Calu3 (cell line): ENCODE results near the gene CAPN9. TPM values are rescaled to one million over a fixed set of nuclear protein-coding genes. Genes with fewer than 3 reads are reported as not detected.

ENCODE experiments used
- BruUV-seq: library from RNA; stranded (reverse); fragments of 400-500 nt; replicated peaks from 2 replicates; lab custom pipeline; 2021; lab: Mats Ljungman, UMichigan
- CTCF ChIA-PET: fragments of 300-600 bp; sonication (Branson Sonifier 250); formaldehyde crosslinking; loops from one replicate; lab custom pipeline; 2022; ENCODE audit warnings: antibody characterized with exemption; lab: Charles Lee
- DNase-seq: peaks from one replicate; pipeline ENCODE4 v3.0.0; 2022
- H3K27ac Mint-ChIP-seq: one replicate; pipeline ENCODE4 v1.8.0; 2022; ENCODE audit warnings: mixed read lengths; ENCODE audit not compliant: unreplicated experiment
- H3K27me3 Mint-ChIP-seq: one replicate; pipeline ENCODE4 v1.8.0; 2022; ENCODE audit warnings: mixed read lengths; ENCODE audit not compliant: unreplicated experiment
- H3K36me3 Mint-ChIP-seq: one replicate; pipeline ENCODE4 v1.8.0; 2022; ENCODE audit warnings: mild to moderate bottlenecking, moderate library complexity, mixed read lengths; ENCODE audit not compliant: insufficient read depth, unreplicated experiment
- H3K4me1 Mint-ChIP-seq: one replicate; pipeline ENCODE4 v1.8.0; 2022; ENCODE audit warnings: mild to moderate bottlenecking, low read depth, mixed read lengths; ENCODE audit not compliant: unreplicated experiment
- H3K4me3 Mint-ChIP-seq: one replicate; pipeline ENCODE4 v1.8.0; 2022; ENCODE audit warnings: mild to moderate bottlenecking, low read depth, moderate library complexity, mixed read lengths; ENCODE audit not compliant: unreplicated experiment
- H3K9me3 Mint-ChIP-seq: one replicate; pipeline ENCODE4 v1.8.0; 2022; ENCODE audit warnings: low read depth, mixed read lengths; ENCODE audit not compliant: unreplicated experiment
- CTCF ChIP-seq: fragments of 200-600 bp; IDR thresholded peaks from one replicate; pipeline ENCODE4 v1.8.0; 2022; ENCODE audit warnings: antibody characterized with exemption; ENCODE audit not compliant: unreplicated experiment
- intact Hi-C: fragments of 100-400 bp; cut with micrococcal nuclease; formaldehyde crosslinking; loops from one replicate; pipeline ENCODE4 v1.10.0; 2022; ENCODE audit not compliant: unreplicated experiment
- total RNA-seq: library from RNA; stranded (reverse); gene quantifications from 2 replicates; pipeline ENCODE4 v1.2.3, GENCODE V29; 2022

The CAPN9 gene
- total RNA-seq, 1 experiment from 2014 or later, result not detected

GRCh38 chr1:230785636-230786384, 38.6 kb downstream of the CAPN9 start:
- BruUV-seq, result no TSS peak
- DNase-seq, result no peak
- H3K27ac Mint-ChIP-seq, result no peak overlapping the region
- H3K27me3 Mint-ChIP-seq, result peaks cover 7% of the 10 kb centered on the region
- H3K4me3 Mint-ChIP-seq, result no peak overlapping the region
- no peak for TF ChIP-seq CTCF
- H3K9me3 Mint-ChIP-seq, result no peaks in the 10 kb centered on the region
- H3K36me3 Mint-ChIP-seq, result no peaks in the 10 kb centered on the region
- intact Hi-C loops, result no loop called here
- H3K4me1 Mint-ChIP-seq, result no peaks in the 10 kb centered on the region
- CTCF ChIA-PET, result no interaction called here

- intact Hi-C loops, result no loop called here
- H3K4me1 Mint-ChIP-seq, result no peaks in the 10 kb centered on the region
- BruUV-seq, result no TSS peak
- H3K36me3 Mint-ChIP-seq, result no peaks in the 10 kb centered on the region
- H3K27ac Mint-ChIP-seq, result no peak overlapping the region
- CTCF ChIA-PET, result no interaction called here
- H3K27me3 Mint-ChIP-seq, result peaks cover 7% of the 10 kb centered on the region
- H3K4me3 Mint-ChIP-seq, result no peak overlapping the region
- no peak for TF ChIP-seq CTCF
- H3K9me3 Mint-ChIP-seq, result no peaks in the 10 kb centered on the region
- no peak for DNase-seq
Measured at GRCh38 chr1:230786385-230786753, 39.2 kb downstream of the CAPN9 start.

- no peaks in the 10 kb centered on the region for H3K36me3 Mint-ChIP-seq
- intact Hi-C loops, result no loop called here
- no peak for TF ChIP-seq CTCF
- no peak for DNase-seq
- H3K4me3 Mint-ChIP-seq, result no peak overlapping the region
- BruUV-seq, result no TSS peak
- no peak overlapping the region for H3K27ac Mint-ChIP-seq
- CTCF ChIA-PET, result no interaction called here
- peaks cover 7% of the 10 kb centered on the region for H3K27me3 Mint-ChIP-seq
- H3K9me3 Mint-ChIP-seq, result no peaks in the 10 kb centered on the region
- no peaks in the 10 kb centered on the region for H3K4me1 Mint-ChIP-seq
Measured at GRCh38 chr1:230787471-230787870, 40.3 kb downstream of the CAPN9 start.

- CTCF ChIA-PET, result interaction anchor here (0.7 to 1.0 kb wide), 2 partner anchors 9 to 377 kb away, joined by 6 to 7 read pairs; no protein-coding TSS in a partner anchor
- no peak for TF ChIP-seq CTCF
- Mint-ChIP-seq H3K27me3 (peaks cover 7% of the 10 kb centered on the region), H3K9me3 (no peaks in the 10 kb centered on the region), H3K4me3 (no peak overlapping the region), H3K27ac (no peak overlapping the region), H3K36me3 (no peaks in the 10 kb centered on the region), H3K4me1 (no peaks in the 10 kb centered on the region)
- DNase-seq, result no peak
- no TSS peak for BruUV-seq
- intact Hi-C loops, result no loop called here
Measured at GRCh38 chr1:230788561-230789275, 41.5 kb downstream of the CAPN9 start.
